ENCODE results near the gene VAV3. TPM values are rescaled to one million over a fixed set of nuclear protein-coding genes. Genes with fewer than 3 reads are reported as not detected.
A peak's percentile ranks its signal among the peaks of the same experiment; 100 is the strongest.
"Not testable (repeated sequence)": the region's sequence is repeated elsewhere in the genome, so short reads cannot be mapped to it uniquely, and the experiment has no call there.

VAV3 gene
- total and polyA plus RNA-seq, 2 donors (not counting 1 experiment from before 2014, with no cell fraction given), result not detected

DNA sequence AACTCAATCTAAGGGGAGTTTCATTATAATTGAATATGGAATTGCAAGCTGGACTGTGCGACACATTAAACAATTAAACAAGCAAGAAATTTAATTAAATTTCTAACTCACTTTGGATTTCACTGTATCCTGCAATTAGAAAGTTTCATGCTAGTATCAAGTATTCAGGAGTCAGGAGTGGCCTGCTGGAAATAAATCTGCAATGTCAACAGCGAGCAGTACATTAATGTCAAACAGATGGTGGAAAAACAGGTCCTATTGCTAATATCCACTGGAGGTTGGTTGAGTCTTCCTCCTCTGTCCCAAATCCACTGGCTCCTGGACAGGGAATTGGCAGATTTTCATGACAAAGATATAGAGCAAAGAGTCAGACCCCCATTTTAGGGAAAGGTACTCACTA lies 237.1 kb downstream of the VAV3 start:
- no peak for DNase-seq (ENCODE audit: low read depth in 2 of 2)
- no peaks in the 10 kb centered on the region for H3K79me2 ChIP-seq (ENCODE audit: control insufficient read depth, insufficient read depth, low read length)
- H3K4me2 ChIP-seq (ENCODE audit: extremely low read depth, insufficient read depth, low read length), result no peak overlapping the region
- H2AFZ ChIP-seq (ENCODE audit: low read length), result no peak overlapping the region
- no peak overlapping the region for H3K4me3 ChIP-seq (replicated peaks in 1 of 4; ENCODE audit: control extremely low read depth in 1 of 4, insufficient read depth in 1 of 4, low read depth in 3 of 4, low read length in 4 of 4)
- no peaks in the 10 kb centered on the region for H4K20me1 ChIP-seq (ENCODE audit: control insufficient read depth, extremely low read depth, insufficient read depth, low read length)
- H3K4me1 ChIP-seq (ENCODE audit: control insufficient read depth, extremely low read depth, insufficient read depth, low read length), result no peaks in the 10 kb centered on the region
- no peaks in the 10 kb centered on the region for H3K9me3 ChIP-seq (ENCODE audit: control insufficient read depth, insufficient read depth, low read depth, low read length)
- no peaks in the 10 kb centered on the region for H3K27me3 ChIP-seq (ENCODE audit: control insufficient read depth, insufficient read depth, low read length)
- no peak overlapping the region for H3K27ac ChIP-seq (ENCODE audit: insufficient read depth, low read length)
- no peaks in the 10 kb centered on the region for H3K36me3 ChIP-seq (ENCODE audit: control insufficient read depth, insufficient read depth, low read length)
- H3K9ac ChIP-seq (ENCODE audit: insufficient read depth, low read length), result no peak overlapping the region
- TF ChIP-seq, protein P1, sequence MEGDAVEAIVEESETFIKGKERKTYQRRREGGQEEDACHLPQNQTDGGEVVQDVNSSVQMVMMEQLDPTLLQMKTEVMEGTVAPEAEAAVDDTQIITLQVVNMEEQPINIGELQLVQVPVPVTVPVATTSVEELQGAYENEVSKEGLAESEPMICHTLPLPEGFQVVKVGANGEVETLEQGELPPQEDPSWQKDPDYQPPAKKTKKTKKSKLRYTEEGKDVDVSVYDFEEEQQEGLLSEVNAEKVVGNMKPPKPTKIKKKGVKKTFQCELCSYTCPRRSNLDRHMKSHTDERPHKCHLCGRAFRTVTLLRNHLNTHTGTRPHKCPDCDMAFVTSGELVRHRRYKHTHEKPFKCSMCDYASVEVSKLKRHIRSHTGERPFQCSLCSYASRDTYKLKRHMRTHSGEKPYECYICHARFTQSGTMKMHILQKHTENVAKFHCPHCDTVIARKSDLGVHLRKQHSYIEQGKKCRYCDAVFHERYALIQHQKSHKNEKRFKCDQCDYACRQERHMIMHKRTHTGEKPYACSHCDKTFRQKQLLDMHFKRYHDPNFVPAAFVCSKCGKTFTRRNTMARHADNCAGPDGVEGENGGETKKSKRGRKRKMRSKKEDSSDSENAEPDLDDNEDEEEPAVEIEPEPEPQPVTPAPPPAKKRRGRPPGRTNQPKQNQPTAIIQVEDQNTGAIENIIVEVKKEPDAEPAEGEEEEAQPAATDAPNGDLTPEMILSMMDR (conservative IDR thresholded peaks at IDR 0.05 in 1 of 2, IDR thresholded peaks at IDR 0.05 in 1 of 2; ENCODE audit: low read depth in 1 of 2, low read length in 2 of 2), result no peak
- TF ChIP-seq EZH2 (IDR thresholded peaks at IDR 0.05; ENCODE audit: low read length, missing control alignments), result no peak

DNA sequence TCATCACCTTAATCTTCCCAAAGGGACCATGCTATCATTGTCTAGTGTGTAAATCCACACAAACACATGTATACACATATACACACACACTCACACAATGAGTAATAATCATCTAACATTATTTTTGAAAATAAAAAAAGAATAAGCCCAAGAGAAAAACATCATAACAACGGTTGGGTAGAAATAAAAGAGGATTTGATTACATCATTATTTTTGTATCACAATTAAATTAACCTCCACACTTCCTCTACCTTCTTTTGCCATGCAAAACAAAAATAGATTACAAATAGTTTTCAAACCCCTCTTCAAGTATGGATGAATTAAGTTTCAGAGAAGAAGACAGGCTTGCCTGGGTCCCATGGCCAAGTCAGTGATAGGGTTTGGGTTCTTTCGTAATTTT lies 238.1 kb downstream of the VAV3 start:
- H4K20me1 ChIP-seq (ENCODE audit: control insufficient read depth, extremely low read depth, insufficient read depth, low read length), result no peaks in the 10 kb centered on the region
- no peak overlapping the region for H2AFZ ChIP-seq (ENCODE audit: low read length)
- no peak for DNase-seq (ENCODE audit: low read depth in 2 of 2)
- H3K27ac ChIP-seq (ENCODE audit: insufficient read depth, low read length), result no peak overlapping the region
- no peak overlapping the region for H3K9ac ChIP-seq (ENCODE audit: insufficient read depth, low read length)
- H3K4me1 ChIP-seq (ENCODE audit: control insufficient read depth, extremely low read depth, insufficient read depth, low read length), result no peaks in the 10 kb centered on the region
- no peak overlapping the region for H3K4me2 ChIP-seq (ENCODE audit: extremely low read depth, insufficient read depth, low read length)
- no peaks in the 10 kb centered on the region for H3K27me3 ChIP-seq (ENCODE audit: control insufficient read depth, insufficient read depth, low read length)
- no peaks in the 10 kb centered on the region for H3K79me2 ChIP-seq (ENCODE audit: control insufficient read depth, insufficient read depth, low read length)
- TF ChIP-seq, protein P1 (conservative IDR thresholded peaks at IDR 0.05 in 1 of 2, IDR thresholded peaks at IDR 0.05 in 1 of 2; ENCODE audit: low read depth in 1 of 2, low read length in 2 of 2), result no peak
- TF ChIP-seq EZH2 (IDR thresholded peaks at IDR 0.05; ENCODE audit: low read length, missing control alignments), result no peak
- no peaks in the 10 kb centered on the region for H3K9me3 ChIP-seq (ENCODE audit: control insufficient read depth, insufficient read depth, low read depth, low read length)
- H3K4me3 ChIP-seq (replicated peaks in 1 of 4; ENCODE audit: control extremely low read depth in 1 of 4, insufficient read depth in 1 of 4, low read depth in 3 of 4, low read length in 4 of 4), result no peak overlapping the region
- no peaks in the 10 kb centered on the region for H3K36me3 ChIP-seq (ENCODE audit: control insufficient read depth, insufficient read depth, low read length)

DNA sequence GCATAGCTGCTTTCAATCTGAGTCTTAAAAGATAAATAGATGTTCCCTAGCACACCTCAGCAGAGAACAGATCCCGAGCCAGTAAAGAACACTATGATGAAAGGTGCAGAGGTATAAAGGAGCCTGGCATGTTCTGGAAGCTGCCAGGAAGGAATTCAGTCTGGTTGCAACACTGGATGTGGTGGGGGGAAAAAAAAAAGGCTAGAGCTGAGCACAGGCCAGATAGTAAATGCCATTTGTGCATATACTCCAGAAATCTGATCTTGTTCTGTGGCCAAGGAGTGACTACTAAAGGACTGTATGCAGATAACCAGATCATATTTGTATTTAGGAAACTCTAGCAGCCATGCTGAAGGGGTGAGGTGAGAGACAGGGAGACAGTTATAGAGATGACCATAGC lies 240.3 kb downstream of the VAV3 start:
- peak in 1 of 2 donors; percentile 63 for DNase-seq (ENCODE audit: low read depth in 2 of 2)
- TF ChIP-seq, protein P1 (conservative IDR thresholded peaks at IDR 0.05 in 1 of 2, IDR thresholded peaks at IDR 0.05 in 1 of 2; ENCODE audit: low read depth in 1 of 2, low read length in 2 of 2), result no peak
- TF ChIP-seq EZH2 (IDR thresholded peaks at IDR 0.05; ENCODE audit: low read length, missing control alignments), result no peak
- Histone ChIP-seq H3K79me2 (ENCODE audit: control insufficient read depth, insufficient read depth, low read length) (no peaks in the 10 kb centered on the region), H3K27me3 (ENCODE audit: control insufficient read depth, insufficient read depth, low read length) (no peaks in the 10 kb centered on the region), H3K36me3 (ENCODE audit: control insufficient read depth, insufficient read depth, low read length) (no peaks in the 10 kb centered on the region), H3K4me1 (ENCODE audit: control insufficient read depth, extremely low read depth, insufficient read depth, low read length) (no peaks in the 10 kb centered on the region), H3K4me3 (replicated peaks in 1 of 4; ENCODE audit: control extremely low read depth in 1 of 4, insufficient read depth in 1 of 4, low read depth in 3 of 4, low read length in 4 of 4) (no peak overlapping the region), H3K27ac (ENCODE audit: insufficient read depth, low read length) (no peak overlapping the region), H4K20me1 (ENCODE audit: control insufficient read depth, extremely low read depth, insufficient read depth, low read length) (no peaks in the 10 kb centered on the region), H2AFZ (ENCODE audit: low read length) (no peak overlapping the region), H3K4me2 (ENCODE audit: extremely low read depth, insufficient read depth, low read length) (no peak overlapping the region), H3K9ac (ENCODE audit: insufficient read depth, low read length) (no peak overlapping the region), H3K9me3 (ENCODE audit: control insufficient read depth, insufficient read depth, low read depth, low read length) (no peaks in the 10 kb centered on the region)

DNA sequence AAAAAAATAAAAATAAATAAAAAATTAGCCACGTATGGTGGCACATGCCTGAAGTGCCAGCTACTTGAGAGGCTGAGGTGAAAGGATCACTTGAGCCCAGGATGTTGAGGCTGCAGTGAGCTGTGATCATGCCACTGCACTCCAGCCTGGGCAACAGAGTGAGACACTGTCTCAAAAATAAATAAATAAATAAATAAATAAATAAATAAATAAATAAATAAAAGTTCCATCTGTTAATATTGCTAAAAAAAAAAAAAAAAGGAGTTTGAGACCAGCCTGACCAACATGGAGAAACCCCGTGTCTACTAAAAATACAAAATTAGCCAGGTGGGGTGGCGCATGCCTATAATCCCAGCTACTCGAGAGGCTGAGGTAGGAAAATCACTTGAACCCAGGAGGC lies 244.8 kb downstream of the VAV3 start:
- H3K4me3 ChIP-seq (replicated peaks in 1 of 4; ENCODE audit: control extremely low read depth in 1 of 4, insufficient read depth in 1 of 4, low read depth in 3 of 4, low read length in 4 of 4); DNase-seq (ENCODE audit: low read depth in 2 of 2); H3K4me1 ChIP-seq (ENCODE audit: control insufficient read depth, extremely low read depth, insufficient read depth, low read length); H3K4me2 ChIP-seq (ENCODE audit: extremely low read depth, insufficient read depth, low read length); H3K9ac ChIP-seq (ENCODE audit: insufficient read depth, low read length); H4K20me1 ChIP-seq (ENCODE audit: control insufficient read depth, extremely low read depth, insufficient read depth, low read length); H3K27me3 ChIP-seq (ENCODE audit: control insufficient read depth, insufficient read depth, low read length); H3K9me3 ChIP-seq (ENCODE audit: control insufficient read depth, insufficient read depth, low read depth, low read length); H3K79me2 ChIP-seq (ENCODE audit: control insufficient read depth, insufficient read depth, low read length); H2AFZ ChIP-seq (ENCODE audit: low read length); H3K36me3 ChIP-seq (ENCODE audit: control insufficient read depth, insufficient read depth, low read length); H3K27ac ChIP-seq (ENCODE audit: insufficient read depth, low read length): not testable (repeated sequence)

Data from fibroblast of lung (primary cell).